GM23338 (cell line): ENCODE data around the gene TEFM. TPM values are rescaled to one million over a fixed set of nuclear protein-coding genes. Genes with fewer than 3 reads are reported as not detected.

Source experiments
- ATAC-seq: fragments of 200-7000 bp; cut with Tn5 transposase; 3 replicates; pipeline ENCODE4 v1.9.1; 2020
- DNase-seq: peaks from one replicate; pipeline ENCODE4 v3.0.0-alpha.2; 2015; ENCODE audit warnings: low spot score
- H2AFZ ChIP-seq: fragments of 200-600 bp; sonication (generic); 2 replicates; pipeline ENCODE4 v1.8.0; 2016; ENCODE audit warnings: antibody characterized with exemption, mild to moderate bottlenecking, moderate library complexity
- H3F3A ChIP-seq: fragments of 200-600 bp; sonication (generic); replicated peaks from 2 replicates; pipeline ENCODE4 v1.8.0; 2017; ENCODE audit warnings: antibody characterized with exemption, mixed run types, low read depth
- H3K27ac ChIP-seq: fragments of 200-600 bp; sonication (generic); 2 replicates; pipeline ENCODE4 v1.6.1; 2016; ENCODE audit warnings: low read depth
- H3K27me3 ChIP-seq: fragments of 200-600 bp; sonication (generic); 2 replicates; pipeline ENCODE4 v1.8.0; 2016; ENCODE audit warnings: mild to moderate bottlenecking, mixed run types, moderate library complexity; ENCODE audit not compliant: insufficient read depth
- H3K36me3 ChIP-seq: fragments of 200-600 bp; sonication (generic); 2 replicates; pipeline ENCODE4 v1.8.0; 2016; ENCODE audit warnings: mild to moderate bottlenecking; ENCODE audit not compliant: insufficient read depth
- H3K4me1 ChIP-seq: fragments of 200-600 bp; sonication (generic); 2 replicates; pipeline ENCODE4 v1.8.0; 2016; ENCODE audit warnings: mild to moderate bottlenecking, moderate library complexity; ENCODE audit not compliant: insufficient read depth
- H3K4me2 ChIP-seq: fragments of 200-600 bp; sonication (generic); 2 replicates; pipeline ENCODE4 v1.7.1; 2017; ENCODE audit warnings: mixed run types
- H3K4me3 ChIP-seq: fragments of 200-600 bp; sonication (generic); 2 replicates; pipeline ENCODE4 v1.6.1; 2016; ENCODE audit warnings: mixed run types
- H3K79me2 ChIP-seq: fragments of 200-600 bp; sonication (generic); replicated peaks from 2 replicates; pipeline ENCODE4 v1.8.0; 2017; ENCODE audit warnings: mild to moderate bottlenecking; ENCODE audit not compliant: insufficient read depth
- H3K9me2 ChIP-seq: fragments of 200-600 bp; sonication (generic); 2 replicates; pipeline ENCODE4 v1.8.0; 2017; ENCODE audit not compliant: insufficient read depth
- H4K20me1 ChIP-seq: fragments of 200-600 bp; sonication (generic); replicated peaks from 2 replicates; pipeline ENCODE4 v1.8.0; 2017; ENCODE audit warnings: mild to moderate bottlenecking; ENCODE audit not compliant: insufficient read depth
- H3K27ac Mint-ChIP-seq: 2 replicates; pipeline ENCODE4 v1.8.0; 2020; ENCODE audit warnings: inconsistent platforms, mild to moderate bottlenecking, moderate library complexity, mixed read lengths
- H3K27me3 Mint-ChIP-seq: 3 replicates; pipeline ENCODE4 v1.8.0; 2022; ENCODE audit warnings: low read depth, mild to moderate bottlenecking, moderate library complexity, mixed read lengths, inconsistent platforms; ENCODE audit not compliant: insufficient read depth, poor library complexity
- H3K36me3 Mint-ChIP-seq: 3 replicates; pipeline ENCODE4 v1.8.0; 2021; ENCODE audit warnings: low read depth, mild to moderate bottlenecking, inconsistent platforms, moderate library complexity, mixed read lengths
- H3K4me1 Mint-ChIP-seq: 3 replicates; pipeline ENCODE4 v1.8.0; 2020; ENCODE audit warnings: mild to moderate bottlenecking, inconsistent platforms, mixed read lengths
- H3K4me3 Mint-ChIP-seq: 3 replicates; pipeline ENCODE4 v1.8.0; 2021; ENCODE audit warnings: moderate library complexity, mild to moderate bottlenecking, inconsistent platforms, mixed read lengths
- H3K9me3 Mint-ChIP-seq: 3 replicates; pipeline ENCODE4 v1.8.0; 2020; ENCODE audit warnings: moderate library complexity, mild to moderate bottlenecking, inconsistent platforms, mixed read lengths
- CREB1 ChIP-seq: fragments of 250-450 bp; sonication (Bioruptor Pico); IDR thresholded peaks from 2 replicates; pipeline ENCODE4 v1.5.0; 2020; ENCODE audit warnings: low read depth, mild to moderate bottlenecking, moderate library complexity
- JUNB ChIP-seq: IDR thresholded peaks from one replicate; pipeline ENCODE4 v1.6.1; 2016; ENCODE audit warnings: antibody characterized with exemption; ENCODE audit not compliant: unreplicated experiment
- STAT1 ChIP-seq: IDR thresholded peaks from one replicate; pipeline ENCODE4 v1.6.1; 2016; ENCODE audit warnings: antibody characterized with exemption; ENCODE audit not compliant: unreplicated experiment
- ZNF331 ChIP-seq: fragments of 250-450 bp; sonication (Bioruptor Pico); IDR thresholded peaks from 2 replicates; pipeline ENCODE4 v1.5.0; 2020; ENCODE audit warnings: low read depth, mild to moderate bottlenecking, moderate library complexity
- polyA plus RNA-seq: library from polyadenylated mRNA; unstranded; fragments of >200 nt; fragmentation: Nextera tagmentation; extraction: Ambion mirVana; gene quantifications from 2 replicates; pipeline ENCODE4 v1.2.1, GENCODE V29; 2016
- total RNA-seq: library from RNA; depleted of rRNA; stranded (reverse); fragments of >200 nt; shearing (Covaris generic); gene quantifications from 2 replicates; pipeline ENCODE4 v1.2.3, GENCODE V29; 2014
- TF ChIP-seq, protein P1 (sequence below): fragments of 250-450 bp; sonication (Bioruptor Pico); IDR thresholded peaks from 2 replicates; pipeline ENCODE4 v1.5.0; 2020; ENCODE audit warnings: mild to moderate bottlenecking, moderate library complexity
- TF ChIP-seq, protein P2 (sequence below): IDR thresholded peaks from one replicate; pipeline ENCODE4 v1.6.1; 2018; ENCODE audit warnings: antibody characterized with exemption; ENCODE audit not compliant: unreplicated experiment

The TEFM gene
- total and polyA plus RNA-seq, 2 experiments from 2014 or later, result 15.9 to 33.3 TPM

DNA sequence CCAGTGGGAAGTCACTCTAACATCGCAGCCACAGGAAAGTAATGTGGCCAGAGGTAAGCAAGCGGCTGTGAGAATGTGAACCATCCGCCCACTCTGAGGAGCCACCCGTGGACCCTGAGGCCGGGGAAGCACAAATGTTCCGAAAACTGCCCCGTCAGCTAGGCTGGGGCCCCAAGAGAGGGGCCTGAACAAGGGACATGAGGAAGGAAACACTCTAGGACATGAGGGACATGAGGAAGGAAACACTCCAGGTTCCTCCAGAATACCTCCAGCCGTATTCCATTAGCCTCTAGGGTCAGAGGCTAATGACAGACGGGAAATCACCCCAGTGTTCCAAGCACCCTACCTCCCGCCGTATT is 317 bp downstream of the TEFM start (continued):
- TF ChIP-seq, protein P1, sequence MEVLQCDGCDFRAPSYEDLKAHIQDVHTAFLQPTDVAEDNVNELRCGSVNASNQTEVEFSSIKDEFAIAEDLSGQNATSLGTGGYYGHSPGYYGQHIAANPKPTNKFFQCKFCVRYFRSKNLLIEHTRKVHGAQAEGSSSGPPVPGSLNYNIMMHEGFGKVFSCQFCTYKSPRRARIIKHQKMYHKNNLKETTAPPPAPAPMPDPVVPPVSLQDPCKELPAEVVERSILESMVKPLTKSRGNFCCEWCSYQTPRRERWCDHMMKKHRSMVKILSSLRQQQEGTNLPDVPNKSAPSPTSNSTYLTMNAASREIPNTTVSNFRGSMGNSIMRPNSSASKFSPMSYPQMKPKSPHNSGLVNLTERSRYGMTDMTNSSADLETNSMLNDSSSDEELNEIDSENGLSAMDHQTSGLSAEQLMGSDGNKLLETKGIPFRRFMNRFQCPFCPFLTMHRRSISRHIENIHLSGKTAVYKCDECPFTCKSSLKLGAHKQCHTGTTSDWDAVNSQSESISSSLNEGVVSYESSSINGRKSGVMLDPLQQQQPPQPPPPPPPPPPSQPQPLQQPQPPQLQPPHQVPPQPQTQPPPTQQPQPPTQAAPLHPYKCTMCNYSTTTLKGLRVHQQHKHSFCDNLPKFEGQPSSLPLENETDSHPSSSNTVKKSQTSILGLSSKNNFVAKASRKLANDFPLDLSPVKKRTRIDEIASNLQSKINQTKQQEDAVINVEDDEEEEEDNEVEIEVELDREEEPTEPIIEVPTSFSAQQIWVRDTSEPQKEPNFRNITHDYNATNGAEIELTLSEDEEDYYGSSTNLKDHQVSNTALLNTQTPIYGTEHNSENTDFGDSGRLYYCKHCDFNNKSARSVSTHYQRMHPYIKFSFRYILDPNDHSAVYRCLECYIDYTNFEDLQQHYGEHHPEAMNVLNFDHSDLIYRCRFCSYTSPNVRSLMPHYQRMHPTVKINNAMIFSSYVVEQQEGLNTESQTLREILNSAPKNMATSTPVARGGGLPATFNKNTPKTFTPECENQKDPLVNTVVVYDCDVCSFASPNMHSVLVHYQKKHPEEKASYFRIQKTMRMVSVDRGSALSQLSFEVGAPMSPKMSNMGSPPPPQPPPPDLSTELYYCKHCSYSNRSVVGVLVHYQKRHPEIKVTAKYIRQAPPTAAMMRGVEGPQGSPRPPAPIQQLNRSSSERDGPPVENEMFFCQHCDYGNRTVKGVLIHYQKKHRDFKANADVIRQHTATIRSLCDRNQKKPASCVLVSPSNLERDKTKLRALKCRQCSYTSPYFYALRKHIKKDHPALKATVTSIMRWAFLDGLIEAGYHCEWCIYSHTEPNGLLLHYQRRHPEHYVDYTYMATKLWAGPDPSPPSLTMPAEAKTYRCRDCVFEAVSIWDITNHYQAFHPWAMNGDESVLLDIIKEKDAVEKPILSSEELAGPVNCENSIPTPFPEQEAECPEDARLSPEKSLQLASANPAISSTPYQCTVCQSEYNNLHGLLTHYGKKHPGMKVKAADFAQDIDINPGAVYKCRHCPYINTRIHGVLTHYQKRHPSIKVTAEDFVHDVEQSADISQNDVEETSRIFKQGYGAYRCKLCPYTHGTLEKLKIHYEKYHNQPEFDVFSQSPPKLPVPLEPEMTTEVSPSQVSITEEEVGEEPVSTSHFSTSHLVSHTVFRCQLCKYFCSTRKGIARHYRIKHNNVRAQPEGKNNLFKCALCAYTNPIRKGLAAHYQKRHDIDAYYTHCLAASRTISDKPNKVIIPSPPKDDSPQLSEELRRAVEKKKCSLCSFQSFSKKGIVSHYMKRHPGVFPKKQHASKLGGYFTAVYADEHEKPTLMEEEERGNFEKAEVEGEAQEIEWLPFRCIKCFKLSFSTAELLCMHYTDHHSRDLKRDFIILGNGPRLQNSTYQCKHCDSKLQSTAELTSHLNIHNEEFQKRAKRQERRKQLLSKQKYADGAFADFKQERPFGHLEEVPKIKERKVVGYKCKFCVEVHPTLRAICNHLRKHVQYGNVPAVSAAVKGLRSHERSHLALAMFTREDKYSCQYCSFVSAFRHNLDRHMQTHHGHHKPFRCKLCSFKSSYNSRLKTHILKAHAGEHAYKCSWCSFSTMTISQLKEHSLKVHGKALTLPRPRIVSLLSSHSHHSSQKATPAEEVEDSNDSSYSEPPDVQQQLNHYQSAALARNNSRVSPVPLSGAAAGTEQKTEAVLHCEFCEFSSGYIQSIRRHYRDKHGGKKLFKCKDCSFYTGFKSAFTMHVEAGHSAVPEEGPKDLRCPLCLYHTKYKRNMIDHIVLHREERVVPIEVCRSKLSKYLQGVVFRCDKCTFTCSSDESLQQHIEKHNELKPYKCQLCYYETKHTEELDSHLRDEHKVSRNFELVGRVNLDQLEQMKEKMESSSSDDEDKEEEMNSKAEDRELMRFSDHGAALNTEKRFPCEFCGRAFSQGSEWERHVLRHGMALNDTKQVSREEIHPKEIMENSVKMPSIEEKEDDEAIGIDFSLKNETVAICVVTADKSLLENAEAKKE (CRISPR knock-in tag), result no peak
- TF ChIP-seq CREB1 (no peak), STAT1 (no peak), JUNB (no peak), ZNF331 (CRISPR knock-in tag) (no peak)

DNA sequence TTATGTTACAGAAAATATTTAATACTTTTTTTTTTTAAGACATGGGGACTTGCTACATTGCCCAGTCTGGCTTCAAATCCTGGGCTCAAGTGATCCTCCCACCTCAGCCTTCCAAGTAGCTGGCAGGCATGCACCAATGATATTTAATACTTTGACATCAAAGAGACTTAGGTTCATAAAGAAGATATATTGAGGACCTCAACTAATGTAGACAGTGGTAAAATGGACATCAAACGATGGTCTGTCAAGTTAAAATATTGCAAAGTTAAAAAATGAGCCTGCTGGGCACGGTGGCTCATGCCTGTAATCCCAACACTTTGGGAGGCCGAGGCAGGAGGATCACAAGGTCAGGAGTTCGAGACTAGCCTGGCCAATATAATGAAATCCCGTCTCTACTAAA is 8.7 kb downstream of the TEFM start:
- Histone ChIP-seq H3K27me3 (no peaks in the 10 kb centered on the region), H3K9me2 (no peaks in the 10 kb centered on the region), H3K4me3 (no peak overlapping the region), H3K4me2 (no peak overlapping the region), H4K20me1 (peaks cover 5% of the 10 kb centered on the region; the same call in 1 of the 2 replicates), H3K79me2 (no peaks in the 10 kb centered on the region), H3F3A (peaks cover 4% of the 10 kb centered on the region; the same call in 1 of the 2 replicates), H2AFZ (no peak overlapping the region), H3K4me1 (no peaks in the 10 kb centered on the region), H3K36me3 (peaks cover 12% of the 10 kb centered on the region), H3K27ac (no peak overlapping the region)
- Mint-ChIP-seq H3K36me3 (peaks cover 32% of the 10 kb centered on the region), H3K27me3 (no peaks in the 10 kb centered on the region), H3K9me3 (no peaks in the 10 kb centered on the region), H3K4me3 (no peak overlapping the region), H3K4me1 (no peaks in the 10 kb centered on the region), H3K27ac (no peak overlapping the region)
- ATAC-seq, result no peak
- DNase-seq, result no peak
- TF ChIP-seq, protein P1 (CRISPR knock-in tag), result no peak
- TF ChIP-seq CREB1 (no peak), STAT1 (no peak)
- TF ChIP-seq, protein P2, sequence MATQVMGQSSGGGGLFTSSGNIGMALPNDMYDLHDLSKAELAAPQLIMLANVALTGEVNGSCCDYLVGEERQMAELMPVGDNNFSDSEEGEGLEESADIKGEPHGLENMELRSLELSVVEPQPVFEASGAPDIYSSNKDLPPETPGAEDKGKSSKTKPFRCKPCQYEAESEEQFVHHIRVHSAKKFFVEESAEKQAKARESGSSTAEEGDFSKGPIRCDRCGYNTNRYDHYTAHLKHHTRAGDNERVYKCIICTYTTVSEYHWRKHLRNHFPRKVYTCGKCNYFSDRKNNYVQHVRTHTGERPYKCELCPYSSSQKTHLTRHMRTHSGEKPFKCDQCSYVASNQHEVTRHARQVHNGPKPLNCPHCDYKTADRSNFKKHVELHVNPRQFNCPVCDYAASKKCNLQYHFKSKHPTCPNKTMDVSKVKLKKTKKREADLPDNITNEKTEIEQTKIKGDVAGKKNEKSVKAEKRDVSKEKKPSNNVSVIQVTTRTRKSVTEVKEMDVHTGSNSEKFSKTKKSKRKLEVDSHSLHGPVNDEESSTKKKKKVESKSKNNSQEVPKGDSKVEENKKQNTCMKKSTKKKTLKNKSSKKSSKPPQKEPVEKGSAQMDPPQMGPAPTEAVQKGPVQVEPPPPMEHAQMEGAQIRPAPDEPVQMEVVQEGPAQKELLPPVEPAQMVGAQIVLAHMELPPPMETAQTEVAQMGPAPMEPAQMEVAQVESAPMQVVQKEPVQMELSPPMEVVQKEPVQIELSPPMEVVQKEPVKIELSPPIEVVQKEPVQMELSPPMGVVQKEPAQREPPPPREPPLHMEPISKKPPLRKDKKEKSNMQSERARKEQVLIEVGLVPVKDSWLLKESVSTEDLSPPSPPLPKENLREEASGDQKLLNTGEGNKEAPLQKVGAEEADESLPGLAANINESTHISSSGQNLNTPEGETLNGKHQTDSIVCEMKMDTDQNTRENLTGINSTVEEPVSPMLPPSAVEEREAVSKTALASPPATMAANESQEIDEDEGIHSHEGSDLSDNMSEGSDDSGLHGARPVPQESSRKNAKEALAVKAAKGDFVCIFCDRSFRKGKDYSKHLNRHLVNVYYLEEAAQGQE, result no peak
